PC-3 (cell line): ENCODE measurements around the gene NANOS3. TPM values are rescaled to one million over a fixed set of nuclear protein-coding genes. Genes with fewer than 3 reads are reported as not detected.

Experiments
- ATAC-seq: fragments of 200-7000 bp; cut with Tn5 transposase; 2 replicates; pipeline ENCODE4 v1.9.1; 2020; ENCODE audit warnings: mild to moderate bottlenecking, moderate library complexity
- BruUV-seq: library from RNA; stranded (reverse); fragments of 400-500 nt; replicated peaks from 2 replicates; lab custom pipeline; 2021; lab: Mats Ljungman, UMichigan
- CTCF ChIA-PET: fragments of 300-600 bp; sonication (Branson Sonifier 250); formaldehyde crosslinking; loops from one replicate; lab custom pipeline; 2022; ENCODE audit warnings: antibody characterized with exemption; lab: Charles Lee
- POLR2A ChIA-PET: fragments of 300-600 bp; sonication (Branson Sonifier 250); formaldehyde crosslinking; loops from one replicate; lab custom pipeline; 2022; ENCODE audit warnings: antibody characterized with exemption; ENCODE audit not compliant: unreplicated experiment; lab: Charles Lee
- DNase-seq: peaks from one replicate; pipeline ENCODE4 v3.0.0-alpha.2; 2015
- H2AFZ ChIP-seq: fragments of 300-600 bp; sonication (generic); 2 replicates; pipeline ENCODE4 v1.6.0; 2016; ENCODE audit warnings: antibody characterized with exemption, low read length
- H3F3A ChIP-seq: fragments of 300-600 bp; sonication (generic); one replicate; pipeline ENCODE4 v1.6.0; 2017; ENCODE audit warnings: antibody characterized with exemption, low read length, control low read depth, mild to moderate bottlenecking; ENCODE audit not compliant: unreplicated experiment
- H3K27ac ChIP-seq: fragments of 300-600 bp; sonication (generic); 2 replicates; pipeline ENCODE4 v1.5.1; 2016; ENCODE audit warnings: mild to moderate bottlenecking, low read length
- H3K27me3 ChIP-seq: fragments of 300-600 bp; sonication (generic); 2 replicates; pipeline ENCODE4 v1.6.1; 2016; ENCODE audit warnings: low read length, mixed read lengths
- H3K36me3 ChIP-seq: fragments of 300-600 bp; sonication (generic); 2 replicates; pipeline ENCODE4 v1.6.1; 2016; ENCODE audit warnings: low read depth, mixed run types, low read length, mixed read lengths
- H3K4me1 ChIP-seq: fragments of 300-600 bp; sonication (generic); 2 replicates; pipeline ENCODE4 v1.5.1; 2016; ENCODE audit warnings: low read length; ENCODE audit not compliant: insufficient read depth
- H3K4me2 ChIP-seq: fragments of 300-600 bp; sonication (generic); 2 replicates; pipeline ENCODE4 v1.6.0; 2016; ENCODE audit warnings: low read length
- H3K4me3 ChIP-seq: fragments of 300-600 bp; sonication (generic); 2 replicates; pipeline ENCODE4 v1.5.1; 2016; ENCODE audit warnings: mild to moderate bottlenecking, low read length, mixed read lengths
- H3K79me2 ChIP-seq: fragments of 300-600 bp; sonication (generic); 2 replicates; pipeline ENCODE4 v1.6.1; 2017; ENCODE audit warnings: low read length, mixed read lengths
- H3K9ac ChIP-seq: fragments of 300-600 bp; sonication (generic); 2 replicates; pipeline ENCODE4 v1.6.0; 2016; ENCODE audit warnings: mild to moderate bottlenecking, low read length
- H3K9me2 ChIP-seq: fragments of 300-600 bp; sonication (generic); replicated peaks from 2 replicates; pipeline ENCODE4 v1.6.1; 2016; ENCODE audit warnings: mixed run types, low read length, mixed read lengths
- H3K9me3 ChIP-seq: fragments of 300-600 bp; sonication (generic); 2 replicates; pipeline ENCODE4 v1.6.1; 2016; ENCODE audit warnings: low read length, mixed read lengths
- H4K20me1 ChIP-seq: fragments of 300-600 bp; sonication (generic); 2 replicates; pipeline ENCODE4 v1.6.1; 2016; ENCODE audit warnings: low read length, mixed read lengths
- EZH2 ChIP-seq: fragments of 300-600 bp; sonication (generic); IDR thresholded peaks from one replicate; pipeline ENCODE4 v1.6.1; 2017; ENCODE audit warnings: antibody characterized with exemption, mild to moderate bottlenecking, low read length; ENCODE audit not compliant: unreplicated experiment
- EZH2phosphoT487 ChIP-seq: fragments of 300-600 bp; sonication (generic); IDR thresholded peaks from 2 replicates; pipeline ENCODE4 v1.6.1; 2018; ENCODE audit warnings: mild to moderate bottlenecking, antibody characterized with exemption, low read length, borderline replicate concordance
- intact Hi-C: fragments of 100-400 bp; cut with micrococcal nuclease; formaldehyde crosslinking; loops from 2 replicates; pipeline ENCODE4 v1.9.0; 2023
- total RNA-seq: library from RNA; depleted of rRNA; stranded (reverse); fragments of >200 nt; gene quantifications from 2 replicates; pipeline ENCODE4 v1.2.3, GENCODE V29; 2014
- TF ChIP-seq, protein P1 (sequence below): fragments of 300-600 bp; sonication (generic); conservative IDR thresholded peaks from 2 replicates; pipeline ENCODE4 v1.5.1; 2017; ENCODE audit warnings: antibody characterized with exemption, low read depth, mild to moderate bottlenecking, low read length

Gene NANOS3
- total RNA-seq, 1 experiment from 2014 or later, result 1.7 TPM

GRCh38 chr19:13885826-13886365 lies 9.0 kb downstream of the NANOS3 start:
- no TSS peak for BruUV-seq
- ATAC-seq (no peak), DNase-seq (no peak)
- ChIA-PET POLR2A (no interaction called here), CTCF (no interaction called here)
- Histone ChIP-seq H3K9me3 (no peaks in the 10 kb centered on the region), H3K27ac (no peak overlapping the region), H3K4me3 (no peak overlapping the region), H2AFZ (no peak overlapping the region), H3K9ac (no peak overlapping the region), H3K4me1 (peaks cover under 1% of the 10 kb centered on the region; the same call in 1 of the 2 replicates), H3K4me2 (no peak overlapping the region), H3F3A (no peaks in the 10 kb centered on the region), H3K79me2 (no peaks in the 10 kb centered on the region), H3K27me3 (no peaks in the 10 kb centered on the region), H3K9me2 (no peaks in the 10 kb centered on the region), H3K36me3 (no peaks in the 10 kb centered on the region), H4K20me1 (no peaks in the 10 kb centered on the region)
- intact Hi-C loops, result no loop called here
- TF ChIP-seq, protein P1, sequence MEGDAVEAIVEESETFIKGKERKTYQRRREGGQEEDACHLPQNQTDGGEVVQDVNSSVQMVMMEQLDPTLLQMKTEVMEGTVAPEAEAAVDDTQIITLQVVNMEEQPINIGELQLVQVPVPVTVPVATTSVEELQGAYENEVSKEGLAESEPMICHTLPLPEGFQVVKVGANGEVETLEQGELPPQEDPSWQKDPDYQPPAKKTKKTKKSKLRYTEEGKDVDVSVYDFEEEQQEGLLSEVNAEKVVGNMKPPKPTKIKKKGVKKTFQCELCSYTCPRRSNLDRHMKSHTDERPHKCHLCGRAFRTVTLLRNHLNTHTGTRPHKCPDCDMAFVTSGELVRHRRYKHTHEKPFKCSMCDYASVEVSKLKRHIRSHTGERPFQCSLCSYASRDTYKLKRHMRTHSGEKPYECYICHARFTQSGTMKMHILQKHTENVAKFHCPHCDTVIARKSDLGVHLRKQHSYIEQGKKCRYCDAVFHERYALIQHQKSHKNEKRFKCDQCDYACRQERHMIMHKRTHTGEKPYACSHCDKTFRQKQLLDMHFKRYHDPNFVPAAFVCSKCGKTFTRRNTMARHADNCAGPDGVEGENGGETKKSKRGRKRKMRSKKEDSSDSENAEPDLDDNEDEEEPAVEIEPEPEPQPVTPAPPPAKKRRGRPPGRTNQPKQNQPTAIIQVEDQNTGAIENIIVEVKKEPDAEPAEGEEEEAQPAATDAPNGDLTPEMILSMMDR, result no peak
- TF ChIP-seq EZH2 (no peak), EZH2phosphoT487 (no peak)

- Histone ChIP-seq H3K36me3 (no peaks in the 10 kb centered on the region), H3K4me2 (no peak overlapping the region), H3K9me2 (no peaks in the 10 kb centered on the region), H3K4me1 (no peaks in the 10 kb centered on the region), H3K9me3 (no peaks in the 10 kb centered on the region), H3K9ac (no peak overlapping the region), H3K27ac (no peak overlapping the region), H4K20me1 (no peaks in the 10 kb centered on the region), H3F3A (no peaks in the 10 kb centered on the region), H2AFZ (no peak overlapping the region), H3K27me3 (no peaks in the 10 kb centered on the region), H3K4me3 (no peak overlapping the region), H3K79me2 (no peaks in the 10 kb centered on the region)
- TF ChIP-seq EZH2, result no peak
- TF ChIP-seq, protein P1, result no peak
- no peak for TF ChIP-seq EZH2phosphoT487
- POLR2A ChIA-PET, result no interaction called here
- DNase-seq (no peak), ATAC-seq (no peak)
- BruUV-seq, result no TSS peak
- CTCF ChIA-PET, result no interaction called here
- intact Hi-C loops, result no loop called here
Measured at GRCh38 chr19:13887018-13887436, 10.1 kb downstream of the NANOS3 start.

DNA sequence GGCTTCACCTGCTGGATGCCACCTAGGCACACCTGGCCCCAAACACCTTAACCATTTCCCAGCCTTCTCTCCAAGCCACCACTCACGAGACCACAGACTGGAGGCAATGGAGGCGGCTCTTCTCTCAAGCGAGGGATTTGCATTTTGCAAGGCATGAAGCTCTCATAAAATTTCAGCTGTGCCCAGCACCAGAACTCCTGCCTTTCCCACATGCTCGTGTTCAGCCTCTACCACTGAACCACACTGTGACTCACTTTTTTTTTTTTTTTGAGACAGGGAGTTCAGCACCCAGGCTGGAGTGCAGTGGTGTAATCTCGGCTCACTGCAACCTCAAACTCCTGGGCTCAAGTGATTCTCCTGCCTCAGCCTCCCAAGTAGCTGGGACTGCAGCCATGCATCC lies 10.6 kb downstream of the NANOS3 start:
- POLR2A ChIA-PET, result no interaction called here
- intact Hi-C loops, result no loop called here
- Histone ChIP-seq H3K4me2 (no peak overlapping the region), H3K36me3 (no peaks in the 10 kb centered on the region), H3K27me3 (no peaks in the 10 kb centered on the region), H4K20me1 (no peaks in the 10 kb centered on the region), H3K9me3 (no peaks in the 10 kb centered on the region), H2AFZ (no peak overlapping the region), H3K79me2 (no peaks in the 10 kb centered on the region), H3K4me1 (no peaks in the 10 kb centered on the region), H3K9me2 (no peaks in the 10 kb centered on the region), H3K4me3 (no peak overlapping the region), H3K9ac (no peak overlapping the region), H3F3A (no peaks in the 10 kb centered on the region), H3K27ac (no peak overlapping the region)
- ATAC-seq (no peak), DNase-seq (no peak)
- TF ChIP-seq EZH2phosphoT487 (no peak), EZH2 (no peak)
- TF ChIP-seq, protein P1, result no peak
- CTCF ChIA-PET, result no interaction called here
- BruUV-seq, result no TSS peak
